HEK293T (cell line): ENCODE measurements around the gene VAV1.
"Not testable (repeated sequence)": the region's sequence is repeated elsewhere in the genome, so short reads cannot be mapped to it uniquely, and the experiment has no call there.

ENCODE experiments used
- CTCF ChIA-PET: fragments of 350-600 bp; formaldehyde crosslinking; extraction: SDS; loops from one replicate; lab custom pipeline; 2021; ENCODE audit warnings: antibody characterized with exemption, inconsistent platforms; lab: Yijun Ruan, JAX
- POLR2A ChIA-PET: fragments of 350-600 bp; formaldehyde crosslinking; extraction: SDS; loops from one replicate; lab custom pipeline; 2020; ENCODE audit warnings: antibody characterized with exemption, inconsistent platforms; lab: Yijun Ruan, JAX
- DNase-seq: peaks from one replicate; pipeline ENCODE4 v3.0.0; 2012; ENCODE audit warnings: mixed read lengths; ENCODE audit errors: extremely low spot score
- ARNT ChIP-seq: fragments of 450-650 bp; IDR thresholded peaks from 2 replicates; pipeline ENCODE4 v1.6.1; 2017; ENCODE audit warnings: mild to moderate bottlenecking
- BHLHE40 ChIP-seq: fragments of 450-650 bp; IDR thresholded peaks from 2 replicates; pipeline ENCODE4 v1.6.1; 2016; ENCODE audit warnings: mild to moderate bottlenecking, moderate library complexity, borderline replicate concordance
- CTBP1 ChIP-seq: fragments of 450-650 bp; IDR thresholded peaks from 2 replicates; pipeline ENCODE4 v1.6.1; 2016; ENCODE audit warnings: borderline replicate concordance
- ELF4 ChIP-seq: fragments of 450-650 bp; IDR thresholded peaks from 2 replicates; pipeline ENCODE4 v1.6.1; 2017; ENCODE audit warnings: antibody characterized with exemption
- FOXA1 ChIP-seq: fragments of 450-650 bp; IDR thresholded peaks from 2 replicates; pipeline ENCODE4 v1.6.1; 2016; ENCODE audit warnings: mild to moderate bottlenecking
- FOXK2 ChIP-seq: fragments of 450-650 bp; IDR thresholded peaks from 2 replicates; pipeline ENCODE4 v1.6.1; 2016; ENCODE audit warnings: mild to moderate bottlenecking
- FOXM1 ChIP-seq: fragments of 450-650 bp; IDR thresholded peaks from 2 replicates; pipeline ENCODE4 v1.6.1; 2017; ENCODE audit warnings: mild to moderate bottlenecking, borderline replicate concordance
- HDGF ChIP-seq: fragments of 450-650 bp; IDR thresholded peaks from 2 replicates; pipeline ENCODE4 v1.6.1; 2017; ENCODE audit warnings: antibody characterized with exemption, borderline replicate concordance
- L3MBTL2 ChIP-seq: fragments of 450-650 bp; conservative IDR thresholded peaks from 2 replicates; pipeline ENCODE4 v1.6.1; 2016; ENCODE audit warnings: mild to moderate bottlenecking
- LEF1 ChIP-seq: fragments of 450-650 bp; IDR thresholded peaks from 2 replicates; pipeline ENCODE4 v1.6.1; 2017; ENCODE audit warnings: mild to moderate bottlenecking, borderline replicate concordance
- NFRKB ChIP-seq: fragments of 450-650 bp; IDR thresholded peaks from 2 replicates; pipeline ENCODE4 v1.6.1; 2016; ENCODE audit warnings: mild to moderate bottlenecking, moderate library complexity
- SP1 ChIP-seq: fragments of 450-650 bp; IDR thresholded peaks from 2 replicates; pipeline ENCODE4 v1.6.1; 2017
- SUZ12 ChIP-seq: fragments of 450-650 bp; IDR thresholded peaks from 2 replicates; pipeline ENCODE4 v1.6.1; 2016; ENCODE audit warnings: mild to moderate bottlenecking
- TARDBP ChIP-seq: fragments of 450-650 bp; IDR thresholded peaks from 2 replicates; pipeline ENCODE4 v1.6.1; 2016
- ZNF384 ChIP-seq: fragments of 450-650 bp; IDR thresholded peaks from 2 replicates; pipeline ENCODE4 v1.6.1; 2016
- TF ChIP-seq, protein P1 (sequence below): fragments of 450-650 bp; IDR thresholded peaks from 2 replicates; pipeline ENCODE4 v1.6.1; 2016

Gene VAV1

DNA sequence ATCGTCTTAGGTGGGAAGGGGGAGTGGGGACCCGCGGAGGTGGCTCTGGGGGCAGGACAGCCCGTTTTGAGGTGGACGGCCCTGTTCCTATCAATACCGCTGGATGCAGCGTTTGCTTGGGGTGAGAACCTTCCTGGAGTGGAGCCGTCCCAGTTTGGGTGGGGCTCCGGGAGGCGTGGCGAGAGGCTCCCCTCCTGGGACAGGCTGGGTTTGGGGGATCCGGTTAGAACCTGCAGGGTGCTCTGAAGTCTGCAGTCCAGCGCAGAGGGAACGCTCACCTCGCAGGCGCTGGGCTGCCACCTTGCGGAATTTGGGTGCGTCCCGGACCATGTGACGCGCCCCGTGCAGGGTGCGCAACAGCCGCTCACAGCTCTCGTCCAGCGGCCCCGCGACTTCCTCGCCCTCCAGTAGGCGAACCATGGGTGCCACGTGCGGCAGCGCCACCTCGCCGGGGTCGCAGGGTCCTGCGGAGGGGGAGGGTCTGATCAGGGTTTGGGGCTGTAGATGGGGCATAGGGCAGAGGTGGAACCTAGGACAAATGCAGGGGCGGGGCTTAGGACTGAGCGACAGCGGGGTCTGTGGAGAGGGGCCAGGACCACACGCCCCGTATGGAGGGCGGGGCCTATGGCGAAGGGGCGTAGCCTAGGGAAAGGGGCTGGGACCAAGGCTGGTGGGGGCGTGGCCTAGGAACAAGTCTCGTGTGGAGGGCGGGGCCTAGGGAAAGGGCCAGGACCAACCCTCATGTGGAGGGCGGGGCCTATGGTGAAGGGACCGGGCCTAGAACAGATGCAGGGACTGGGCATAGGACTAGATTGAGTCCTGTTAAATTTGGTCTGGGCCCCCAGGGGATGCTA lies 19.1 kb upstream of the VAV1 start:
- DNase-seq, result peak; percentile 75
- TF ChIP-seq SP1, result no peak
- no peak for TF ChIP-seq TARDBP
- no peak for TF ChIP-seq CTBP1
- no peak for TF ChIP-seq ELF4
- no peak for TF ChIP-seq SUZ12
- no peak for TF ChIP-seq ZNF384
- TF ChIP-seq HDGF, result no peak
- POLR2A ChIA-PET, result no interaction called here
- CTCF ChIA-PET, result no interaction called here

DNA sequence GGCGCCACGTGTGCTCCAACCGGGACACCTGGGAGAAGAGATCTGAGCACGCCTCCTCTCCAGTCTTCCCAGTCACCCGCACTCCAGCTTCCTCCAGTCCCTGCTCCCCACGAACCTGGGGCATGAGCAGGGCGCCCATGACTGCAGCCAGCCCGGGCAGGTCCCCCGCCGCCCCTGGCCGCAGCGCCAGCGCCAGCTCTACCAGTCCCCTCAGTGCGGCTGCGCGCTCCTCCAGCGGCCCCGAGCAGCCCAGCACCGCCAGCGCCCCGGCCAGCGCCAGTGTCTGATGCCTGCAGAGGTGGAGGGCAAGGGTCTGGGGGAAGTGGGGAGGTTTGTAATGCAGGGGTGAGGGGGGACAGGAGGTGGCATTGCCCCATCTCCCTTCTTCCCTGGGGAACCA lies 18.4 kb upstream of the VAV1 start:
- ChIA-PET POLR2A (no interaction called here), CTCF (no interaction called here)
- DNase-seq, result no peak
- TF ChIP-seq FOXK2 (no peak), ELF4 (no peak)

DNA sequence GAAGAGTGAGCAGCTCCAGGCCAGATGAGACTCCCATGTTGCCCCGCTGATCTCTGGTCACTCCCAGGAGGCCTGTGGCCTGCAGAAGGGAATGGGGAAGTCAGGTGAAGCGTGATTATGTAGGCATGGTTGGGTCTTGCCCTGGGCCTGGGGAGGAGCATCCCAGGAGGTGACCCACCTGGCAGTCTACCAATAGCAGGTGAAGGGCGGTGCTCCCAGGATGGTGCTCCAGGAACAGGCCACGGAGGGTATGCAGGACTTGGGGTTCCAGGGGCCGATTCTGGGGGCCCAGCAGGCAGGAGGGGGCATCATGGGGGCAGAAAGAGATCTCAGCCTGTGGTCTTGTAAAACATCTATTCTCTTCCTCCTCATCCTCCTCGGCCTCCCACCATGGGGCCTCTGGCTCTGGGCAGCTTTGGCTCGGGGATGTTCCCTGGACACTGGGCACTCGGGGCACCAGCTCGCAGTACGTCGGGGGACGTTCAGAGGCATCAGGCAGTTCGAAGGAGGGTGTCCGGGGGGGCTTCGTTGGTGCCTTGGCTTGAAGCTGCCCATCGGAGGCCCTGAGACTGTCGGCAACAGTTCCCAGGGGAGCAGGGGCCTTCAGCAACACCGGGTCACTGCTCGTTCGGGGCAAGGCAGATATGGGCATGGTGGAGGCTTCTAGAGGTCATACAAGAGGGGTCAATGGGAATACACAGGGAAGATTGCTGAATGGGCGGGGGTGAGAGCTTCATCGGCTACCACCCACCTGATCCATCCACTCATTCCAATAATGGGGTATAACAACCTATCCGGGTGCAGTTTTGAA lies 17.6 kb upstream of the VAV1 start:
- TF ChIP-seq FOXM1 (no peak), ARNT (no peak), L3MBTL2 (no peak), BHLHE40 (no peak), SP1 (no peak), LEF1 (no peak)
- TF ChIP-seq, protein P1, sequence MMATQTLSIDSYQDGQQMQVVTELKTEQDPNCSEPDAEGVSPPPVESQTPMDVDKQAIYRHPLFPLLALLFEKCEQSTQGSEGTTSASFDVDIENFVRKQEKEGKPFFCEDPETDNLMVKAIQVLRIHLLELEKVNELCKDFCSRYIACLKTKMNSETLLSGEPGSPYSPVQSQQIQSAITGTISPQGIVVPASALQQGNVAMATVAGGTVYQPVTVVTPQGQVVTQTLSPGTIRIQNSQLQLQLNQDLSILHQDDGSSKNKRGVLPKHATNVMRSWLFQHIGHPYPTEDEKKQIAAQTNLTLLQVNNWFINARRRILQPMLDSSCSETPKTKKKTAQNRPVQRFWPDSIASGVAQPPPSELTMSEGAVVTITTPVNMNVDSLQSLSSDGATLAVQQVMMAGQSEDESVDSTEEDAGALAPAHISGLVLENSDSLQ, result no peak
- ChIA-PET CTCF (no interaction called here), POLR2A (no interaction called here)
- DNase-seq, result no peak

DNA sequence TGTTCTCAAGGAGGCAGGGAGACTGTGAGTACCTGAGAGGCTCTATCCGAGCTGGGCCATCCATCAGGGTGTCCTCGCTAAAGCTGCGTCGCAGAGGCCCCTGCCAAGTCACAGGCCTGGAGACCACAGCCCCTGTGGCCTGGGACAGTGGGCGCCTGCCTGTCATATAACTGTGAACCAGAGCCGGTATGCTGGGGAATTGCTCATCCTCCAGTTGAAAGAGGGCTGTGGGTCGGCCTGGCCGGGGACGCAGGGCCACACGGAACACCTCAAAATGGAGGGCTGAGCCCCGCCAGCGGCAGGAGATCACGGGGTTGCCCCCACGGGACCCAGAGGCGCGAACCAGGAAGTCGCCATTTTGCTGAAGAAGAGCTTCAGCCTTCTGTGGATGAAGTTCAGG lies 11.9 kb upstream of the VAV1 start:
- POLR2A ChIA-PET, result no interaction called here
- CTCF ChIA-PET, result no interaction called here
- TF ChIP-seq SP1 (no peak), LEF1 (no peak), FOXM1 (no peak), NFRKB (no peak), FOXK2 (no peak), ELF4 (no peak), HDGF (no peak), ZNF384 (no peak), FOXA1 (no peak), CTBP1 (no peak)
- DNase-seq, result no peak

DNA sequence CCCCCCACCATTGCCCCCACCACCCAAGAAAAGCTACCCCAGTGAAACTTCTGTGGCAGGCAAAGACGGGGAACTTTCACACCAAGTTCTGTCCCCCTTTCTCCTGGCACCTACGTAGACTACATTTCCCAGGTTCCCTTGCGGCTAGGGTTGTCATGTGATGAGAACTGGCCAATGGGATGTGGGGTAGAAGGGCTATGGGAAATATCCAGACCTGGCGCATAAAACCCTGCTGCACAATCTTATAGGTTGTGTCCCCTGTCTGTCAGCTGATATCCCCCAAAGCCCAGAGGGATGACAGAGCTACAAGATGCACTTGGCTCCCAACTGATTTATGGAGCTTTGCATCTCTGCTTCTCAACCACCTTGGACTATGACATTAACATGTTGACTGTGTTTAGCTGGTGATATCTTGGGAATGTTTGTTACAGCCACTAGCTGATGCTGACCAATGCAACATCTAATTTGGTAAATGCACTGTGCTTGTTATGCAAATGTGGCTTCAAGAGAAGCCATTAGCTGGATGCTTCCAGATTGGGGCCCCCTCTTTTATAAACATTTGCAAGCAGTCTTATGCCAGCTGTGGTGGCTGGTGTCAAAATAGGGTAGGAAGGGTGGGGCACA lies 11.3 kb upstream of the VAV1 start:
- CTCF ChIA-PET, result no interaction called here

DNA sequence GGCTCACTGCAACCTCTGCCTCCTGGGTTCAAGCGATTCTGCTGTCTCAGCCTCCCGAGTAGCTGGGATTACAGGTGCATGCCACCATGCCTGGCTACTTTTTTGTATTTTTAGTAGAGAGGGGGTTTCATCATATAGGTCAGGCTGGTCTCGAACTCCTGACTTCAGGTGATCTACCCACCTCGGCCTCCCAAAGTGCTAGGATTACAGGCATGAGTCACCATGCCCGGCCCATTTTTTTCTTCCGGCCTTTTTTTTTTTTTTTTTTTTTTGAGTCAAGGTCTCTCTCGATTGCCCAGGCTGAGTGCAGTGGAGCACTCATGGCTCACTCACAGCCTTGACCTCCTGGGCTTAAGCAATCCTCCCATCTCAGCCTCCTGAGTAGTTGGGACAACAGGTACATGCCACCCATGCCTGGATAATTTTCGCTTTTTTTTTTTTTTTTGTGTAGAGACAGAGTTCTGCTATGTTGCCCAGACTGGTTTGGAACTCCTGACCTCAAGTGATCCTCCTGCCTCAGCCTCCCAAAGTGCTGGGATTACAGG lies 10.2 kb upstream of the VAV1 start:
- POLR2A ChIA-PET, CTCF ChIA-PET, DNase-seq: not testable (repeated sequence)
- peak; percentile 49; the same call in 1 of the 2 replicates for TF ChIP-seq ZNF384

More for the DNA sequence above, 11.3 kb upstream of the VAV1 start:
- POLR2A ChIA-PET, result no interaction called here
- DNase-seq, result peak; percentile 55
- no peak for TF ChIP-seq TARDBP
- no peak for TF ChIP-seq BHLHE40
- TF ChIP-seq, protein P1, result peak; percentile 95
- TF ChIP-seq SP1, result no peak
- no peak for TF ChIP-seq FOXK2
- TF ChIP-seq SUZ12, result no peak

DNA sequence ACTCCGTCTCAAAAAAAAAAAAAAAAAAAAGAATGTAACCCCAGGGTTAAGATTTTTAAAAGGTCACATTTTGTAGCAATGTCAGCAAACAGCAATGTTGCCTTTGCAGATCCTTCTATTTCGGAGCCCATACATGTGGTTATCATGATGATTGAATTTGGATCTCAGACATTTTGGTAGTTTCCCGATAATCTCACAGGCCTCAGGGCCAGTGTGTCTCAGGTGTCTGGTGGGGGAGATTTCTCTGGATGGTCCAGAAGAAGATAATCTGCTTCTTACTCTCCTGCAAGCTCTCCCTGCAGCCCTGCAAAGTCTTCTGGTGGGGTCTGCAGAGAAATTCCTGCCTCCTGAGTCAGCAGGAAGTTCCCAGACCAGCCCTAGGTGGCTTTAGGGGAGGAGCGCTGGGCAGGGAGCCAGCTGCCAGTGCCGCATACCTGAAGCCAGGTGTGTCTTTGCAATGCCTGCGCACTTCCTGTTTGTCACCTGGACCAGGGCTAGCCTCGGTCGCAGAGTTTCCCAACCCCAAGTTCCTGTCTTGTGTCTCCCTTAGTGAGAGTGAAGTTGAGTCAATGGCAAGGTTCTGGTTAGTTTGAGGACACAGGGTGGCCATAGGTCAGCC lies 6.7 kb upstream of the VAV1 start:
- POLR2A ChIA-PET, result no interaction called here
- CTCF ChIA-PET, result no interaction called here

More for the DNA sequence above, 6.7 kb upstream of the VAV1 start:
- no peak for DNase-seq
- TF ChIP-seq, protein P1, result no peak
- no peak for TF ChIP-seq LEF1
- no peak for TF ChIP-seq SUZ12
- TF ChIP-seq ARNT, result no peak
- no peak for TF ChIP-seq TARDBP
- no peak for TF ChIP-seq ELF4
- no peak for TF ChIP-seq ZNF384
- no peak for TF ChIP-seq HDGF
- TF ChIP-seq FOXM1, result no peak
- TF ChIP-seq FOXK2, result no peak
